CD4-positive, alpha-beta T cell treated with Interferon alpha-2 for 1 hour (primary cell): ENCODE data around the gene DNAJB5.
"Not testable (repeated sequence)": the region's sequence is repeated elsewhere in the genome, so short reads cannot be mapped to it uniquely, and the experiment has no call there.

Experiments used
- DNase-seq, 2 donors: peaks; one replicate each; pipeline ENCODE4 v3.0.0-alpha.2; 2020 to 2022

The DNAJB5 gene

DNA sequence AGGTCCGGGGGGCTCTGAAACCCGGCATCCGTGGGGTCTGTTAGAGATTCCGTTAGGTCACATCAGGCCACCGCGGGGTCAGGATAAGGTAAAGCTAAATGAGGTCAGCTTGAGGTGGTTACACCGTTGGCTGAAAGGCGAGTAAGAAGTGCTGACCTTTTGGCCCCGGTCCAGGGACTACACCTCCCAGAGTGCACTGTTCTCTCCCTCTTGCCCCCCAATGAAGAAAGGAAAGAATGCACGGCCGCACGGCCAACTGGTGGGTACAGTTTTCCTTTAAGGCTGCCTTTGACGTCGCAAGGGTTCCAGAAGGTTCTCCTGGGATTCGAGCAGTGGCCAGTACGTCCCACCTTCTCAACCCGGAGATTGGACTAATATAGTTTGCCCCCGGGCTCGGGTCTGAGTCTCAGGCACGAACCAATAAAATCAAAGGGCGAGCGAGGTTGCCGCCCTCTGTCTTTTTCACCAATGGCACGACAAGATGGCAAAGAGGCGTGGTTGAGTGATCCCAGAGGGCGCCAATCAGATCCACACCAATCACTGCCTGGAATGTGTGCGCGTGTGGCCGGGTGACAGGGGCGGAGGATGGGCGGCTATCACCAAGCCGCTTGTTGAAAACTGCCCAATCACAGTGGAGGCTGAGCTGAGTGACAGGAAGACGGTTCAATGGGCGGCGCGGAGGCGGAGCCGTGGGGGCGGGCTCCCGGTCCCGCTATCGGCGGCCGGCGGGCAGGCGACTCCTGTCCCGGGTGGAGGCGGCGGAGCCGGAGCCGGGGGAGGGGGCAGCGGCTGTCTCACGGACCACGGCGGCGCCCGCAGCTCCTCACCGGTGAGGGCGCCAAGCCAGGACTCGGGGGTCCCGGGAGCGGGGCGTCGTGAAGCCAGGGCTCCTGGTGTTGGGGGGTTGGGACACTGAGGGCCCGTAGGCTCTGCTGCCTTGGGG is at the start of gene DNAJB5:
DNAJB5 (plus strand) TSS at position 743 of the 943 bp plus-strand sequence. CDS start 886 bp downstream, outside the sequence.
- DNase-seq, result peak; percentile 98 to 99

DNA sequence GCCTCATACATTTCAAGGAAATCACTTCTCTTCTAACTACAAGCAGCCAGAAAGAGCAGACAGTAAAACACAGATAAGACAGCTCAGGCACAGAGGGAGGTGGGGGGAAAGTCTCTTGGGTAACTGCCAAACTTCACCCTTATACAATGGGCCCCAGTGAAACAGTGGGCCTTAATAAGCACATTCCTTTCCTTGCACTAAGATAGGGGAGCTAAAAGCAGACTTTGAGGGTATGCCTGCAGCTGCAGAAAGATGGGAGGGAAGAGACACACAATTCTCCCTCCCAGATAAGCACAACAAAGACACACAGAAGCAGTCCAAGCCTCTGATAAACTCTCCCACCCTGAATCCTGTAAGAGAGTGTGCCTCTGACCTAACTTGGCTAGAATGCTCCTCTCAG is 49.6 kb upstream of the DNAJB5 start:
- DNase-seq, result not testable (repeated sequence)

DNA sequence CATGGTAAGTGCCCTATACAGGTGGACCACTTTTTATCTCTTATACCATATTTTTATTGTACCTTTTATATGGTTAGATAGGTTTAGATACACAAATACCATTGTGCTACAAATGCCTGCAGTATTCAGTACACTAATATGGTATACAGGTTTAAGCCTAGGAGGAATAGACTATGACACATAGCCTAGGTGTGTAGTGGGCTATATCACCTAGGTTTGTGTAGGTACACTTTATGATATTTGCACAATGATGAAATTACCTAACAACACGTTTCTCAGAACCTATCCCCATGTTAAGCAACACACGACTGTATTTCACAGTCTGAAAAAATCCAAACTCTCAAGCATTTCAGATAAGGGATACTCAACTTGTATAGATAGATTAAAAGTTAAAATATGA is 41.1 kb upstream of the DNAJB5 start:
- no peak for DNase-seq

DNA sequence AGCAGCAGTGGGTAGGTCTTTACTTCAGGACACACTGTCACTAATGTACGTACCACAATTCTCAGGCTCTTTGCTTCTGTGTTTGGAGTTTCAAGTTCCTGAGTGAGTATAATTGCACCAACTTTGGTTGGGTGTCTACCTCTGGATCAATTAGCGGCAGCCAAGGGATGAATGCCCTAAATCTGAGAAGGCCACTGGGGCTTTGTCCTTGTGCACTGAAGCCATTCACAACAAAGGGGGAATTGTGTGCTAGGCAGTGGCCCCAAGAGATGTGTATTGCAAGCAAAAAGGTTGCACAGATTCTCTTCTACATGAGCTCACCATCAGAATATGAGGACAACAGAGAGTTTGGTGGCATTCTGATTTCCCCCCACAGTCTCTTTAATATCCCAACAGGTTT is 35.3 kb upstream of the DNAJB5 start:
- DNase-seq, result no peak

DNA sequence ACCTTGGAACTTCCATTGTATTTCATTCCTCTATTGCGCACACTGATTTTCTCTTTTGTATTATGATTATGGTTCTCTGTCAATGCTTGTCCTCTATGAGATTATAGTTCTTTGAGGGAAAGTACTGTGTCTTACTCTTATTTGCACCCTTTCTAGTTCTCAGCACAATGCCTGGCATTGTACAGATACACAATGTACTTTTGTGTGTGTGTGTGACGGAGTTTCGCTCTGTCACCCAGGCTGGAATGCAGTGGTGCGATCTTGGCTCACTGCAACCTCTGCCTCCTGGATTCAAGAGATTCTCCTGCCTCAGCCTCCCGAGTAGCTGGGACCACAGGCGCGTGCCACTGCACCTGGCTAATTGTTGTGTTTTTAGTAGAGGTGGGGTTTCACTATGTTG is 33.5 kb upstream of the DNAJB5 start:
- not testable (repeated sequence) for DNase-seq

DNA sequence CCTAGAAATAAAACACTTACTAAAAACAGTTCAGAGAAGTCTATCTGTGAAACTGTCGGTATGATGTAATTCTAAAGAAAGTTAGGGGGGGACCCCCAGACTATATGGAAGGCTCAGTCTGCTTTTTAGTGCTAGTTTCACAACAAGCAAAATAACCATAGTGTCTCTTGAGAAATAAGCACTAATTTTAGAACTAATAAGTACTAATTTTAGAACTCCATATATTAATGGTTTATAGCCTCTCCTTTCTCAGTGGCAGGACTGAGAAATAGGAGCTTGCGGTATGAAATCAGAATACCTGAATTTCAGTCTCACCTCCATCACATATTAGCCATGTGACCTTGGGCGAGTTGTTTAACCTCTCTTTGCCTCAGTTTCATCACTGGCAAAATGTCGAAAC is 32.9 kb upstream of the DNAJB5 start:
- DNase-seq, result no peak

DNA sequence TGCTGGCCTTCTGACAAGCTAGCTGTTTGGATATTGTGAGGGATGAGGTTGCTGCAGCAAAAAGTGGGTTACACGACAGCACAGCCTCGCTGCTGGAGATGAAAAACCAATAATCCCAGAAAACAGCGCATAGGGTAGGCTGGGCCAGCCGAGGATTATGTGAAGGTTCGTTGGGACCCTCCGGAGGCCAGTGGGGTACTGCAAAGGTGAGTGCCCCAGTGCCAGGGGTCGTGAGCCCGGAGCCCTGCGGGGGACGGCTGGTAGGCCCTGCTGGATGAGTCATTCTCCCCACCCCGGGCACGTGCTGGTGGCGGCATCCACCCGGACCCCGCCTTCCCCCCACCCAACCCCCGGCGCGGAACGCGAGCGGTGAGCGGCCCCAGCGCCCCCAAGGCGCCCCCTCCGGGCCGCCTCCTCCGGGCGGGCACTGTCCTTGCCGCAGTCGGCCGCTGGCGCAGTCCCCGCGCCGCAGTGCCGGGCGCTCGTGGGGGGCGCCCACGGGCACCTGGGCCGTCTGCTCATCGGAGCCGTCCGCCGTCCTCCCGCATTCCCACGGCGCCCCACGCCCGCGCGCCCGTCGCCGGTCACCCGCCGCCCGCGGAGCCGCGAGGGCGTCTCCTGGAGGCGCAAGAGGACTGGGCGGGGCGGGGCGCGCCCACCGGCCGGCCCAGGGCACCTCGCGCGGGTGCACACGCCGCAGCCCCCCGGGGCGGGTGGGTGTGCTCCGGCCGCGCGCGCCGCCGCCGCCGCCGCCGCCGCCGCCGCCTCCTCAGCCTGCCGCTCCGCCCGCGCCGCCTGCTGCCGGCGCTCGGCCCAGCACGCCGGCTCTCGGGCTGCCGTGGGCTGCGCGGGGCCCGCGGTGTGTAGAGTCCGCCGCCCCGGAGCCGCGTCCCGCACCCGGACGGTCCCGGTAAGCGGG is 31.8 kb upstream of the DNAJB5 start, which contains the start of gene PHF24:
PHF24 (plus strand) TSS at position 794 of the 919 bp plus-strand sequence. CDS start 13,014 bp downstream, outside the sequence.
- DNase-seq, result peak in 1 of 2 donors; percentile 10

DNA sequence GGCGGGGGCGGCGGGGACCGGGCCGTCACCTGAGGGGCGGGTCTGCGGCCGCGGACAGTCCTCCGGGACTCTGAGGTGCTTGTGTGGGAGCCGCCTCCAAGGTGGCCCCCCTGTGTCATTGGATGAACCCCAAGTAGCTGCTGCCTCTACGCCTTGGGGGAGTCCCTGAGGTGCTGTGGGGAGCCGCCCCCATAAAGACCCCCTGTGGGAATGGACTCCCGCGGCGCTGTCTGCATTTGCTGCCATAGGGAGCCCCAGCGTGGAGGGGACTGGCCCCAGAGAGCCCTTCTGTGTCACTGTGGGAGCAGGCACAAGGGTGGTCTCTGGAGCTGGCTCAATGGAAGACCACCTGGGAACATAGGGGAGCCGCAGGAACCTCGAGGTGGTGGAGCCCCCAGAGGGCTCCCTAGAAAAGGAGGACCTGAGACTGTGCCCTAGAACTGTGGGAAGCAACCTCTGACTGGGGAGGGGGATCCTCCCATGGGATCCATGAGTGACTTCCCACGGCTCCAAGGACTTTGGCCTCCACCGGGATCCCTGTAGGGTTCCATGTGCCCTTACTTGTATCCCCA is 31.0 kb upstream of the DNAJB5 start:
- DNase-seq, result no peak

DNA sequence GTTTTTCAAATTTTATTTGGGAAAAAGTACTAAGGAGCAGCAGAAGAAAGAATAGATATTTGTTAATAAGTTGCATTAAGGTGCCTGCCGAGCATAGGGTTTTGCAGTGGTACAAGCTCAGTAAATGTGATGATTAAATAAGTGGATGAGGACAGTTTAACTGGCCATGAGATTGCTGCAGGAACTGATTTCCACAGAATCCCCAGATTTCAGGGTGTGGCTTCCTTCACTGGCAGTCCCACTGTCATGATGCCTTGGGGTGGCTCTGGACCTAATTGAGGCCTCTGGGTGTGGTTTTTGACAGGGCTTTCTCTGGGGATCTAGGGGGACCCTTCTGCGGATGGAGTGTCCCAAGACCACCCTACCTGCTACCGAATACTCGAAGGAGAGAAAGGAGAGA is 30.1 kb upstream of the DNAJB5 start:
- no peak for DNase-seq

DNA sequence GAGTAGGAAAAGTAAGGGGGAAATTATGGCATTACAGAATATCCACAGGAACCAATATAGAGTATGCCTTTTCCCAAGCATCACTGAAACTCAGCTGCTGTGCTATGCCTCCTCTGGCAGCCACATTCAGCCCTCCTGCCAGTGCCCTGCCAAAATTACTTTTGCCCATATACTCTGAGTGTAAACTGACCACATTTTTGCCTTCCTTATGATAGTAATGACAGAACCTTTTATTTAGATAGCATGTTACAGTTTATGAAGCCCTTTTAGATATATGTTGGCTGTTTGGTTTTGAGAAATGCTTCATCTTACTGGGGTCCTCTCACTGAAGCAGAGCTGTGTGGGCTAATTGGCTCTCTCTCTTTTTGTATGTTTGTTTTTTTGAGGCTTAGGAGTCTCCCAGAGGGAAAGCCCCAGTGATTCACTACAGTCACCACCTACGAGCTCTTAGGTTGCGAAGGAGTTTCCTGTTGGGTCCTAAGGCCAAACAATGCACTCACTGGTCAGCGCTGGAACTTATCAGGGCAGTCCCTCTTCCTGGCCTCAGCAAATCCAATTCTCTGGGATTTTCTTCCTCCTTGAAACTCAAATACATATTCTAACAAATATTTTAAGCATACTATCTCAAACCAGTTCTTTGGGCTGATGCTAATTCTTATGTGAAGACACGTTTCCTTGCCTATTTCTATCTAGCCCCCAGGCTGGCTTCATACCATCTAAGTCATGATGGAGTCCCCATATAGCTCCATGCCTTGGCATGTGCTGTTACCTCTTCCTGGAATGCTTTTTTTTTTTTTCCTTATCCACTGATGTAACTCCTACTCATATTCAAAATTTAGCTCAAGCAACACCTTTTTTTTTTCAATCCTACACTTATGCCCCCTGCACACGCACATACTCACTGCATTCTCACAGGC is 27.7 kb upstream of the DNAJB5 start:
- DNase-seq, result no peak

DNA sequence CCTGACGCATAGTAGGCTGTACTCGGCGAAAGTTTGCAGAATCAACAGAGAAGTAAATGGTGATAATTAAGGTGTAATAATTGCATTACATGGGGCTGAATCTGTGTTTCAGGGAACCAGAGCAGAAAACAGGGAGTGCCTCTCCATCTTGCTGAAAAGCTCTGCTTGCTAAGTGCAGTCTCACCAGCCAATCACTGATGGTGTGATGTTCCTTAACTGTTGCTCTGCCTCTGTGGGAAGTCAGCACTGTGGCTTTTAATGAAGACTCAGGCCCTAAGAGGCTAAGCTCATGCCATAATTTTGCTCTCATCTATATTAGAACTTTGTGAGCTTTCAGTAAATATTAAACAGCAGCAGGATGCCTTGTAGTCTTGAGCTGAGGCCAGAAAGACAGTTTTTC is 27.0 kb upstream of the DNAJB5 start:
- DNase-seq, result no peak

DNA sequence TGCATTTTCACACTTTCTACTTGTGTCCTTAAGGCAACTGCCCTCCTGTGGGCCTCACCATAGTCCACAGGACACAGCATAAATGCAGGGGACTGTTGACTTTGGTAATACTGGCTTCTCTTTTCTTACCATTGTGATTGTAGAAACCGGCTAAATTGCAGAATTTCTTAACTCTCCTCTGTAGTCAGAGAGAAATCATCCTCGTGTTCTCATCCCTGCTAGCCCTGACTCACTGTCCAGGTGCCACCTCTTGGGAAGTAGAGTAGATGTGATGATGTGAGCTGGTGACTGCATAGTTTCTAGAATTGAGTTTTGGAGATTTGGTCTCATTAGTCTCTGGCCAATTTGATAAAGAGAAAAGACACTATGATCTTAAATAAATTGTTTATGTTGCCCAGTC is 26.0 kb upstream of the DNAJB5 start:
- no peak for DNase-seq

DNA sequence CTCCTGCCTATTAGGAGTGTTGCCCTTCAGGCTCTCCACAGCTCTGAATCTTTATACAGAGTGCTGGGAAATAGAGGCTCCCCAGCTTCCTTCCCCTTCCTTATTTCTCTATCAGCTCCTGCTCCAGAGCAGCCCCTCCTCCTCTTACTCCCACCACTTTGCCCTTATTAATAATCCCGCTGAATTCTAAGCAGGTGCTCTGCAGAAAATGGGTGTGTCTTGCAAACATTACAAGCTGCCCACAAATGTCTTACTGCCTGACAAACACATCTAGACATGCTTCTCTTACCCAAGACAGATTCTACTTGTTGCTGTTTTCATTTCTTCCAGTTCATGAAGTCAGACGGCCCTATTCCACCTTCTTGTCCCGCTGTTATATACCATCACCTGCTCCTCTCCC is 25.1 kb upstream of the DNAJB5 start:
- no peak for DNase-seq

DNA sequence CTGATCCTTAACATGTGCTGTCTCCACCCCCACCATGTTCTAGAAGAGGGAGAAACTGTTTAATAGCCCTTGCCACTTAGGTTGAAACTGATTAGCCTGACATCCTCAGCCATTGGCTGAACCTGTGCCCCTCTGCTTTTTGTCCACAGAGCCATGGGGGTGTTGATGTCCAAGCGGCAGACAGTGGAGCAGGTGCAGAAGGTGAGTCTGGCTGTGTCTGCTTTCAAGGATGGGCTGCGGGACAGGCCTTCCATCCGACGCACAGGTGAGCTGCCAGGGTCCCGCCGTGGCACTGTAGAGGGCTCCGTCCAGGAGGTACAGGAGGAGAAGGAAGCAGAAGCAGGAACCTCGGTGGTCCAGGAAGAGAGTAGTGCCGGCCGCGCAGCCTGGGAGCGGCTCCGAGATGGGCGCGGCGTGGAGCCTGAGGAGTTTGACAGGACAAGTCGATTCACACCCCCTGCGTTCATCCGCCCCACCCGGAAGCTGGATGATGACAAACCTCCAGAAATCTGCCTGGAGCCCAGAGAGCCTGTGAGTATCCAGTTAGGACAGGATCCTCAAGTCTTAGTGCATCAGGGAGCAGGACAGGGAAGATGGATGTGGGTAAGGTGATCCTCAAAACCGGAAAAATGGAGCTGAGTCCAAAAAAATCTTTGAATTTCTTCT is 18.3 kb upstream of the DNAJB5 start:
- DNase-seq, result no peak

DNA sequence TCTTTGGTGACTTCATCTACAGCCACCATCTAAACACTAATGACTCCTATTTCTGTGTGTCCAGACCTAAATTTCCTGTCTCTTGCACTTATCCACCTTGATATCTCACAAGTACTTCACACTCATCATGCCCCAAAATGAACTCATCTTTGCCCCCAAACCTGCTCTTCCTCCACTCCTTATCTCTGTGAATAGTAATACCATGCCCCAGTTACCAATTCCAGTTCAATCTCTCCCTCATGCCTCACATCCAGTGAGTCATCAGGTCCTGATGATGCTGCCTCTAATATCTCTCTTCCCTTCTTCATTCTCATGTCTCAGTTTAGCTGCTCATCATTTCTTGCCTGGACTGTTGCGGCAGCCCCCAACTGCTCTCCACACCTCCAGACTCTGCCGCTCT is 14.9 kb upstream of the DNAJB5 start:
- DNase-seq, result no peak

DNA sequence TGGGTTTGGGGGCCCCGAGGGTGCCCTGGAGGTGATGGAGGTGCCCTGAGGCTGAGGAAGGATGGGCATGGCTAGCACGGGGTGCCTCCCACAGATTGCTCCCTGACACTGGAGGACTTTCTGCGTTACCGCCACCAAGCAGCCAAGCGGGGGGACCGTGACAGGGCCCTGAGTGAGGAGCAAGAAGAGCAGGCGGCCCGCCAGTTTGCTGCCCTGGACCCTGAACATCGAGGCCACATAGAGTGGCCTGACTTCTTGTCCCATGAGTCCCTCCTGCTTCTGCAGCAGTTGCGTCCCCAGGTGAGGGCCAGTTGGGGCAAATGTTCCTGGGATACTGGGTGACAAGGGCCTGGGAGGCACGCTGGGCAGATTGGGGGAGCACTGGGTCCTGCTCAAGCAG is 13.1 kb upstream of the DNAJB5 start:
- DNase-seq, result no peak

DNA sequence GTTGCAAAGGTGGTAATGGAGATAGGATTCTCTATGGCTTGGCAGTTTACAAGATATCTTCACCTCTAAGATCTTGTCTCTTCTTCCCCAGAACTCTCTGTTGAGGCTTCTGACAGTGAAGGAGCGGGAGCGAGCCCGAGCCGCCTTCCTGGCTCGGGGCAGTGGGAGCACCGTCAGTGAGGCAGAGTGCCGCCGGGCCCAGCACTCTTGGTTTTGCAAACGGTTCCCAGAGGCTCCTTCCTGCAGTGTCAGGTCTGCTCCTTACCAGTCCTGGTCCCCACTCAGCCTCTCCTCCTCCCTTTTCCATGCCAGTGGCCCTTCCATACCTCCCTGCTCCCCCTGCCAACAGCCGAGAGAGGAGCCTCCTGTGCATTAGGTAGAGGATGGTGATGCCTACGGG is 12.6 kb upstream of the DNAJB5 start:
- DNase-seq, result no peak

DNA sequence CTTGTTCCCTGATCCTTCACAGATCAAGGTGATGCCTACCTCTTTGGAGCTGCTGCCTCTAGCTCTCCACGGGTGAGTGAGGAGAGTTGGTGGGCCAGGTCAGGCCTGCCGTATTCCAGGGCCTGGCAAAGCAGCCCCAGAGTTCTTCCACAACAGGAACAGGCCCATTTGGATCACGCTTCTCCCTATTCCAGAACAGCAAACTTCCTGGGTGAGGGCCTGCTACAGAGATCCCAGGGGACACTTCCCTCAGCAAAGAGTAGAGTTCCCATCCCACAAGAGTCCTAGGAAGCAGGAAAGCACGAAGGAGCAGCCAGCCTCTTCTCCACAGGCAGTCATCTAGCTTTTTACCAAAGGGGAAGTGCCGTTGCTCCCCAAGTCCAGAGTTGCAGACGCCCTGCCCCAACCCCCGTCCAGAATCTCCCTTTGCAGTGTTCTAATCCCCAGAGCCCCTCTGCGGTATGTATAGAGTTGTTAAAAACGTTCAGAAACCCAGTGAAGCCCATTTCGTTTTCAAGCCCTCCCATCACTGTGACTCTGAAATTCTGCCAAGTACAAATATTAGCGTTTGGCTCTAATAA is 9.3 kb upstream of the DNAJB5 start:
- DNase-seq, result no peak

DNA sequence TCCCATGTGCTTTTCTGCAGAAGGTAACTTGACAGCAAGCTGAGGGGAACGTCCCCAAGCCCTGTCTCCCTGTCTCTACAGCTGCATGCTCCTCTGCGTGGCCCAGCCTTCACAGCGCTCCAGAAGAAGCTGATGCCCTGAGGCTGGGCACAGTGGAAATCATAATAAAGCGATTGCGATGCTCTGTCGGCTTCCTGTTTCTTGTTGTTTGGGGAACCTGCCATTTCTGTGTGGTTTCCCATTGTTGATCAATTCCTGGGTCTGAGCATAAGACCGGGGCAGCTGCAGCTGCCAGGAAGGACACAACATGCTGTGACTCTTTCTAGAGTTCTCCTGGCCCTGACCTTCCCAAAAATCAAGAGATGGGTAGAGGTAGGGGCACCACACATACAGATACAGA is 7.2 kb upstream of the DNAJB5 start:
- DNase-seq, result no peak

DNA sequence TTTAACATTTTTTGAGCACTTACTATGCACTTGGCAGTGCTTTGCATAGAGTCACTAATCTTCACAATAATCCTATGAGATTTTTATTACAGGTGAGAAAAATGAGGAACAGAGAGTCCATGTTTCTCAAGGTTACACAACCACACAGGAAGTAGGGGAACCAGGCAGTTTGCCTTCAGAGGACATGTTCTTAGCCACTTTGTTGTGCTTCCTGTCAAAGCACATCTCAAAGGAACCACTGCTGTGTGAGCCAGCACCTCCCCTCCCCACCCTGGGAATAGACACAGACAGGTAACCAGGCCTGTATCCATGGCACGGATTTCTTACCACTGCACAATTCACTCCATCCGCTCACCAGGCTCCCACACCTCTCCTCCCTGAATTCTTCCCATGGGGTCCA is 6.3 kb upstream of the DNAJB5 start:
- DNase-seq, result peak in 1 of 2 donors; percentile 23

DNA sequence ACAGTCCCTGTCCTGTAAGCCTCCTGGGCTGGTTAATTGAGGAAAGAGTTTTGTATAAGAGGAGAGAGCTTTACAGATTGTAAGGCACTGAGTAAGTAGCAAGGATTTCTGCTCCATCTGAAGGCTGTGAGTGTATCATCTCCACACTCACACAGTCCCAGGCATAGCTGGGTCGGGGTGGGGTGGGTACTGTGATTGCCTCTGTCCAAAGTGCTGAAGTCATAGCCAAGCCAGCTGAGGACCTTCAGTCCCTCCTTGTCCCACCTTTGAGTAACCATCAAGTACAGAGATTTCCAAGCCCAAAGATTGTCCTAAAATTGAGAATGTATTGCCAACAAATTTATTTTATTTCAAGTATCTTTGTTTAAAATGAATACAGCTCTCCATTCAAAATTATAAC is 5.5 kb upstream of the DNAJB5 start:
- DNase-seq, result peak; percentile 21 to 37
